Esophagus squamous epithelium (tissue), 4 donors: Measurements from ENCODE around the gene CTF1.
"Not testable (repeated sequence)": the region's sequence is repeated elsewhere in the genome, so short reads cannot be mapped to it uniquely, and the experiment has no call there.

Experiments
- POLR2A ChIP-seq, 4 donors: fragments of 450-650 bp; IDR thresholded peaks; one replicate each; pipeline ENCODE4 v1.6.1; 2017; ENCODE audit warnings: antibody characterized with exemption in 4 of 4, mild to moderate bottlenecking in 4 of 4, moderate library complexity in 3 of 4
- TF ChIP-seq, protein P1 (sequence below), 6 experiments: fragments of 450-650 bp in 4 of 6; fragments of 200-600 bp in 2 of 6; sonication (generic) in 2 of 6; IDR thresholded peaks; one replicate each; pipeline ENCODE4 v1.5.1; 2016 to 2019; ENCODE audit warnings: antibody characterized with exemption in 6 of 6, mild to moderate bottlenecking in 4 of 6, moderate library complexity in 4 of 6

DNA sequence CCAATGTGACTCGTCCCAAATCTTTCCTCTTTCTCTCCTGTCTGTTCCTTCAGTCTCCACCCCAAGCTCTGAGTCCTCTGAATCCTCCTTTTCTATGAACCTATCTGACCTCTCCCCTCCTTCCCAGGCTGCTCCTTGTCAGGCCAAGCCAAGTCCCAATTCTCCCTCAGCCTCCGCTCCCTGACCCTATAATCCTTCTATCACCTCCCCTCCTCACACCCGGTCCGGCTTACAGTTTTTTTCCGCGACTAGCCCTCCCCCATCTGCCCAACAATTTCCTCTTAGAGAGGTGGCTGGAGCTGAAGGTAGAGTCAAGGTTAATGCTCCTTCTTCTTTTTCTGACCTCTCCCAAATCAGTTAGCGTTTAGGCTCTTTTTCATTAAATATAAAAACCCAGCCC is 35.7 kb upstream of the CTF1 start:
- not testable (repeated sequence) for TF ChIP-seq POLR2A (IDR thresholded peaks at IDR 0.05)
- TF ChIP-seq, protein P1, sequence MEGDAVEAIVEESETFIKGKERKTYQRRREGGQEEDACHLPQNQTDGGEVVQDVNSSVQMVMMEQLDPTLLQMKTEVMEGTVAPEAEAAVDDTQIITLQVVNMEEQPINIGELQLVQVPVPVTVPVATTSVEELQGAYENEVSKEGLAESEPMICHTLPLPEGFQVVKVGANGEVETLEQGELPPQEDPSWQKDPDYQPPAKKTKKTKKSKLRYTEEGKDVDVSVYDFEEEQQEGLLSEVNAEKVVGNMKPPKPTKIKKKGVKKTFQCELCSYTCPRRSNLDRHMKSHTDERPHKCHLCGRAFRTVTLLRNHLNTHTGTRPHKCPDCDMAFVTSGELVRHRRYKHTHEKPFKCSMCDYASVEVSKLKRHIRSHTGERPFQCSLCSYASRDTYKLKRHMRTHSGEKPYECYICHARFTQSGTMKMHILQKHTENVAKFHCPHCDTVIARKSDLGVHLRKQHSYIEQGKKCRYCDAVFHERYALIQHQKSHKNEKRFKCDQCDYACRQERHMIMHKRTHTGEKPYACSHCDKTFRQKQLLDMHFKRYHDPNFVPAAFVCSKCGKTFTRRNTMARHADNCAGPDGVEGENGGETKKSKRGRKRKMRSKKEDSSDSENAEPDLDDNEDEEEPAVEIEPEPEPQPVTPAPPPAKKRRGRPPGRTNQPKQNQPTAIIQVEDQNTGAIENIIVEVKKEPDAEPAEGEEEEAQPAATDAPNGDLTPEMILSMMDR (IDR thresholded peaks at IDR 0.05), result not testable (repeated sequence)
